Testis (tissue), 2 donors: ENCODE data around the gene PHYKPL.

ENCODE experiments used
- CTCF ChIP-seq, 3 experiments: fragments of 450-650 bp in 2 of 3; fragments of 200-600 bp in 1 of 3; sonication (generic) in 1 of 3; IDR thresholded peaks; one replicate each; pipeline ENCODE4 v1.5.1; 2016 to 2019; ENCODE audit warnings: antibody characterized with exemption in 3 of 3, mild to moderate bottlenecking in 2 of 3, moderate library complexity in 1 of 3
- POLR2A ChIP-seq: fragments of 450-650 bp; IDR thresholded peaks from one replicate; pipeline ENCODE4 v1.6.1; 2017; ENCODE audit warnings: antibody characterized with exemption, mild to moderate bottlenecking, moderate library complexity

GRCh38 chr5:178272591-178272990 is 40.0 kb upstream of the PHYKPL start:
- TF ChIP-seq POLR2A: no peak
- no peak for TF ChIP-seq CTCF (IDR thresholded peaks at IDR 0.05)
